ENCODE data around the gene STX1B. TPM values are rescaled to one million over a fixed set of nuclear protein-coding genes. Genes with fewer than 3 reads are reported as not detected.
"Not testable (repeated sequence)": the region's sequence is repeated elsewhere in the genome, so short reads cannot be mapped to it uniquely, and the experiment has no call there.

The STX1B gene
- total RNA-seq, 1 donor from 2014 or later, result 4.9 TPM

DNA sequence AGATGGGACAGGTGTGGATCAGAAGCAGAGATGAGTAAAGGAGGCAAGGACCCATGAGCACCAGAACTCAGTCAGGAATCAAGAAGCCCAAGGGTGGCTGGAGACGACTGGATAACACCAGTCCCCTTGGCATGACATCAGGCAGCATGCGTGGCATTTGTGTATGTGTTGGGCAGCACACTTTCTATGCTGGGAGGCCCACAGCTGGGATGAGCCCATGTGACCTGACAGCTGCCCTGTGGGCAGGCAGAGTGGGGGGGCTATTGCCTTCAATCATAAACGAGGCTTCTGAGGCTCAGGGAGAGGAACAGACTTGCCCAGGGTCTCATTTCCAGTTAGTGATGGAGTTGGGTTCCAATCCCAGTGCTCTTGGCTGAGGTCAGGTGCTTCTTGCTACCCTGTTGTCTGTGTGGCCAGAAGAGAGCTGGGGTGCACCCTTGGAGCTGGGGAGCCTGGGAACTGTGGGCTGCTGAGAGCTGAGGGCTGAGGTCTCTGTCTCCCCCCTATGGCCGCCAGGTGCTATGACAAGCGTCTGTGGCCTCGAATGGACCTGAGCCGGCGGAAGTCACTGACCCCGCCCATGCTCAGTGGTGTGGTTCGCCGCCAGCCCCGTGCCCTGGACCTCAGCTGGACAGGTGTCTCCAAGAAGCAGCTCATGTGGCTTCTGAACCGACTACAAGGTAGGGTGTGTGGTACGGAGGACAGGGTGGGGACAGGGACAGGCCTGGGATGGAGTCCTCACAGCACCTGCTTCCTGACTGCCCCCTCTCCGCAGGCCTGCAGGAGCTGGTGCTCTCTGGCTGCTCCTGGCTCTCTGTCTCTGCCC is 68.6 kb downstream of the STX1B start:
- no peak overlapping the region for H3K4me3 Mint-ChIP-seq
- no peak for DNase-seq (ENCODE audit: low spot score in 2 of 2, unreplicated experiment in 2 of 2)
- peaks cover 2% of the 10 kb centered on the region for H3K4me1 Mint-ChIP-seq
- no peaks in the 10 kb centered on the region for H3K9me3 Mint-ChIP-seq
- TF ChIP-seq, protein P1, sequence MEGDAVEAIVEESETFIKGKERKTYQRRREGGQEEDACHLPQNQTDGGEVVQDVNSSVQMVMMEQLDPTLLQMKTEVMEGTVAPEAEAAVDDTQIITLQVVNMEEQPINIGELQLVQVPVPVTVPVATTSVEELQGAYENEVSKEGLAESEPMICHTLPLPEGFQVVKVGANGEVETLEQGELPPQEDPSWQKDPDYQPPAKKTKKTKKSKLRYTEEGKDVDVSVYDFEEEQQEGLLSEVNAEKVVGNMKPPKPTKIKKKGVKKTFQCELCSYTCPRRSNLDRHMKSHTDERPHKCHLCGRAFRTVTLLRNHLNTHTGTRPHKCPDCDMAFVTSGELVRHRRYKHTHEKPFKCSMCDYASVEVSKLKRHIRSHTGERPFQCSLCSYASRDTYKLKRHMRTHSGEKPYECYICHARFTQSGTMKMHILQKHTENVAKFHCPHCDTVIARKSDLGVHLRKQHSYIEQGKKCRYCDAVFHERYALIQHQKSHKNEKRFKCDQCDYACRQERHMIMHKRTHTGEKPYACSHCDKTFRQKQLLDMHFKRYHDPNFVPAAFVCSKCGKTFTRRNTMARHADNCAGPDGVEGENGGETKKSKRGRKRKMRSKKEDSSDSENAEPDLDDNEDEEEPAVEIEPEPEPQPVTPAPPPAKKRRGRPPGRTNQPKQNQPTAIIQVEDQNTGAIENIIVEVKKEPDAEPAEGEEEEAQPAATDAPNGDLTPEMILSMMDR (IDR thresholded peaks at IDR 0.05; ENCODE audit: unreplicated experiment), result peak; percentile 59
- no peak overlapping the region for H3K27ac Mint-ChIP-seq
- peaks cover 45% of the 10 kb centered on the region for H3K36me3 Mint-ChIP-seq
- no peaks in the 10 kb centered on the region for H3K27me3 Mint-ChIP-seq (ENCODE audit: low read depth)

DNA sequence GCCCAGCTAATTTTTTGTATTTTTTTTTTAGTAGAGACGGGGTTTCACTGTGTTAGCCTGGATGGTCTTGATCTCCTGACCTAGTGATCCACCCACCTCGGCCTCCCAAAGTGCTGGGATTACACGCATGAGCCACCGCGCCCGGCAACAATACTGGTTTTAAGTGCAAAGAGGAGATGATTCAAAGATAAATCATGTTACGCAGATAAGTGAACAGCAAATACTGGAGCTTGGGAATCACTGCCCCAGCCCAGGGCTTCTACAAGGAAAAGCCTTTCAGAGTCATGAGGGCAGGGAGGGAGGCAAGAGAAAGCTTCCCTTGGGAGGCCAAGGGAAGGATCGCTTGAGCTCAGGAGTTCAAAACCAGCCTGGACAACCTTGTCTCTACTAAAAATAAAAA is 70.9 kb downstream of the STX1B start:
- H3K4me3 Mint-ChIP-seq, H3K27ac Mint-ChIP-seq: not testable (repeated sequence)
- H3K36me3 Mint-ChIP-seq, result peaks cover 50% of the 10 kb centered on the region

More for the DNA sequence above, 70.9 kb downstream of the STX1B start:
- H3K4me1 Mint-ChIP-seq; H3K9me3 Mint-ChIP-seq; DNase-seq (ENCODE audit: low spot score in 2 of 2, unreplicated experiment in 2 of 2); H3K27me3 Mint-ChIP-seq (ENCODE audit: low read depth): not testable (repeated sequence)

Other genes with a start within 250 kb of the STX1B start
- gene CFAP119, start 248.6 kb downstream of the STX1B start, total RNA-seq, result 6.0 to 7.4 TPM (median 6.3 TPM) in 3 replicates
- 124 to 130 TPM (median 126 TPM) in 3 replicates for gene RNF40, start 248.3 kb downstream of the STX1B start, total RNA-seq
- 40.8 to 41.6 TPM (median 41.4 TPM) in 3 replicates for gene ZNF629, start 223.4 kb downstream of the STX1B start, total RNA-seq
- gene BCL7C, start 116.6 kb downstream of the STX1B start, total RNA-seq, result 43.6 to 44.8 TPM (median 43.9 TPM) in 3 replicates
- gene CTF1, start 114.0 kb downstream of the STX1B start, total RNA-seq, result 9.1 to 11.5 TPM (median 10.3 TPM) in 3 replicates
- 53.5 to 56.4 TPM (median 54.9 TPM) in 3 replicates for gene FBXL19, start 87.1 kb downstream of the STX1B start, total RNA-seq
- 25.8 to 28.2 TPM (median 26.2 TPM) in 3 replicates for gene ORAI3, start 61.6 kb downstream of the STX1B start, total RNA-seq
- gene SETD1A, start 52.9 kb downstream of the STX1B start, total RNA-seq, result 30.8 to 39.1 TPM (median 36.4 TPM) in 3 replicates
- gene HSD3B7, start 25.4 kb downstream of the STX1B start, total RNA-seq, result 3.5 to 4.0 TPM (median 3.6 TPM) in 3 replicates
- 39.2 to 42.8 TPM (median 40.2 TPM) in 3 replicates for gene STX4, start 22.9 kb upstream of the STX1B start, total RNA-seq
- gene ZNF668, start 63.6 kb upstream of the STX1B start, total RNA-seq, result 11.8 to 14.1 TPM (median 12.8 TPM) in 3 replicates
- gene ZNF646, start 63.8 kb upstream of the STX1B start, total RNA-seq, result 20.4 to 22.2 TPM (median 21.4 TPM) in 3 replicates
- 4.0 to 4.9 TPM (median 4.5 TPM) in 3 replicates for gene PRSS53, start 78.3 kb upstream of the STX1B start, total RNA-seq
- 48.6 to 53.7 TPM (median 49.5 TPM) in 3 replicates for gene VKORC1, start 84.2 kb upstream of the STX1B start, total RNA-seq
- 36.4 to 37.3 TPM (median 37.0 TPM) in 3 replicates for gene BCKDK, start 97.7 kb upstream of the STX1B start, total RNA-seq
- 72.1 to 76.4 TPM (median 75.7 TPM) in 3 replicates for gene KAT8, start 107.0 kb upstream of the STX1B start, total RNA-seq
- 79.1 to 84.3 TPM (median 79.9 TPM) in 3 replicates for gene PRSS8, start 125.1 kb upstream of the STX1B start, total RNA-seq
- gene PRSS36, start 139.4 kb upstream of the STX1B start, total RNA-seq, result 0.96 to 1.7 TPM (median 1.4 TPM) in 3 replicates
- 718 to 743 TPM (median 733 TPM) in 3 replicates for gene FUS, start 169.5 kb upstream of the STX1B start, total RNA-seq
- 4.9 to 6.5 TPM (median 5.3 TPM) in 3 replicates for gene PYCARD, start 192.1 kb upstream of the STX1B start, total RNA-seq
- 0.04 to 0.14 TPM (median 0.11 TPM) in 3 replicates for gene TRIM72, start 203.5 kb upstream of the STX1B start, total RNA-seq
- not detected in 3 replicates for gene PYDC1, start 206.5 kb upstream of the STX1B start, total RNA-seq
- 0.29 TPM in 1 of 3 replicates, not detected in the others for gene ITGAM, start 249.3 kb upstream of the STX1B start, total RNA-seq

All from mesothelial cell of epicardium (in vitro differentiated cells).